Lower lobe of right lung (tissue), 2 donors: ENCODE measurements around the gene EPGN. TPM values are rescaled to one million over a fixed set of nuclear protein-coding genes. Genes with fewer than 3 reads are reported as not detected.
A peak's percentile ranks its signal among the peaks of the same experiment; 100 is the strongest.

Experiments used
- ATAC-seq, 2 donors: fragments of 200-7000 bp; cut with Tn5 transposase; one replicate each; pipeline ENCODE4 v1.9.1; 2020 to 2022; ENCODE audit warnings: mild to moderate bottlenecking in 2 of 2, moderate library complexity in 2 of 2
- DNase-seq: peaks from one replicate; pipeline ENCODE4 v3.0.0-alpha.2; 2020
- H3K27ac ChIP-seq: fragments of 200-600 bp; one replicate; pipeline ENCODE4 v1.8.0; 2022
- H3K27me3 ChIP-seq: fragments of 200-600 bp; one replicate; pipeline ENCODE4 v1.8.0; 2022; ENCODE audit warnings: low read depth
- H3K36me3 ChIP-seq: fragments of 200-600 bp; one replicate; pipeline ENCODE4 v1.8.0; 2022; ENCODE audit warnings: mild to moderate bottlenecking
- H3K4me1 ChIP-seq: fragments of 200-600 bp; one replicate; pipeline ENCODE4 v1.8.0; 2022
- H3K4me3 ChIP-seq: fragments of 200-600 bp; one replicate; pipeline ENCODE4 v1.8.0; 2022; ENCODE audit warnings: mild to moderate bottlenecking
- H3K9me3 ChIP-seq: fragments of 200-600 bp; one replicate; pipeline ENCODE4 v1.8.0; 2022
- intact Hi-C: fragments of 100-400 bp; cut with DNase I; formaldehyde crosslinking; loops from one replicate; pipeline ENCODE4 v1.11.0; 2022
- total RNA-seq: library from RNA; stranded (reverse); fragmentation: NEBNext Ultra II Directional; extraction: Animal tissue kit (Norgen Biotek cat#: 25700); gene quantifications from one replicate; pipeline ENCODE4 v1.2.1, GENCODE V29; 2021
- TF ChIP-seq, protein P1 (sequence below): fragments of 200-600 bp; IDR thresholded peaks from one replicate; pipeline ENCODE4 v1.8.0; 2022; ENCODE audit warnings: antibody characterized with exemption, mild to moderate bottlenecking
- donor health status: DM: no; HTN: yes; CAD: no; lungs with severe emphysema.

Gene EPGN
- total RNA-seq, 1 donor from 2014 or later = 2.5 TPM

DNA sequence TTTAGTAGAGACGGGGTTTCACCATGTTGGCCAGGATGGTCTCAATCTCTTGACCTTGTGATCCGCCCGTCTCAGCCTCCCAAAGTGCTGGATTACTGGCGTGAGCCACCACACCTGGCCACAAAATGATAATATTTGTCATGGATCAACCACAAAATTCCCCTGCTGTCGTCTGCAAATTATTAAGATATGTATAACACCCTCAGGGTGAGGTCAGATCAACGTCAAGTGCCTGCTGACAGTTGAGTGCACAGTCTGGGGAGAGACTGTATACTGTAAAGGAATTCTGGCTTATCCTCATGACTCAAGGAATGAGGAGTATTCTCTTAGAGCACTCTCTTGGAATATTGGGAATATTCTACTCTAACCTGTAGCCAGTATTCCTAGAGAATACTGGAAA lies 11.2 kb downstream of the EPGN start:
- Histone ChIP-seq H3K36me3 (no peaks in the 10 kb centered on the region), H3K27ac (no peak overlapping the region), H3K9me3 (no peaks in the 10 kb centered on the region), H3K4me1 (peaks cover 4% of the 10 kb centered on the region), H3K4me3 (no peak overlapping the region), H3K27me3 (no peaks in the 10 kb centered on the region)
- TF ChIP-seq, protein P1, sequence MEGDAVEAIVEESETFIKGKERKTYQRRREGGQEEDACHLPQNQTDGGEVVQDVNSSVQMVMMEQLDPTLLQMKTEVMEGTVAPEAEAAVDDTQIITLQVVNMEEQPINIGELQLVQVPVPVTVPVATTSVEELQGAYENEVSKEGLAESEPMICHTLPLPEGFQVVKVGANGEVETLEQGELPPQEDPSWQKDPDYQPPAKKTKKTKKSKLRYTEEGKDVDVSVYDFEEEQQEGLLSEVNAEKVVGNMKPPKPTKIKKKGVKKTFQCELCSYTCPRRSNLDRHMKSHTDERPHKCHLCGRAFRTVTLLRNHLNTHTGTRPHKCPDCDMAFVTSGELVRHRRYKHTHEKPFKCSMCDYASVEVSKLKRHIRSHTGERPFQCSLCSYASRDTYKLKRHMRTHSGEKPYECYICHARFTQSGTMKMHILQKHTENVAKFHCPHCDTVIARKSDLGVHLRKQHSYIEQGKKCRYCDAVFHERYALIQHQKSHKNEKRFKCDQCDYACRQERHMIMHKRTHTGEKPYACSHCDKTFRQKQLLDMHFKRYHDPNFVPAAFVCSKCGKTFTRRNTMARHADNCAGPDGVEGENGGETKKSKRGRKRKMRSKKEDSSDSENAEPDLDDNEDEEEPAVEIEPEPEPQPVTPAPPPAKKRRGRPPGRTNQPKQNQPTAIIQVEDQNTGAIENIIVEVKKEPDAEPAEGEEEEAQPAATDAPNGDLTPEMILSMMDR = no peak
- ATAC-seq = no peak
- no peak for DNase-seq
- intact Hi-C loops = no loop called here

DNA sequence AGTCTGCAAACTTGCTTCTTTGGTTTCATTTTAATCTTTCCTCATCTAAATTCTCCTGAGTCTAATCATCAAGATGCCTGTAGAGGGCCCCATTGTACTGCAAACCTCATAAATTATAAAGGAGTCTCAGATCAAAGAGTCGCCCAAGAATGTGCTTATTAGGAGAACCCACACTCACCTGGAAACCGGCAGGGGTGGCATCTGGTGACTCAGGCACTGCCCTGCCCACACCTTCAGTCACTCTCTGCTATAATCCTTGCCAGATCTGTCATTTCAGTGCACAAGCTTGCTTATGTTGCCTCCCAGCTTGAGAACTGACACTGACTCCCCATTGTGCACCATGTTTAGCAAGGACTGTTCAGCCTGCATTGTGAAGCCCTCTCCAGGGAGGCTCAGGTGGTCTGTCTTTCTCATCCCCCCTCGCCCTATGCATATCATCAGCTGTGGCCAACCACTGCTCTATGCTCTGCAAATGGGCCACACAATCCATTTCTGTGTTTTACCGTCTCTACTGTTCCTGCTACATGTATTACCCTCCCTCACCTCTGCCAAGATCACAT lies 12.4 kb downstream of the EPGN start:
- peak; percentile 57 for DNase-seq
- Histone ChIP-seq H3K4me3 (no peak overlapping the region), H3K9me3 (no peaks in the 10 kb centered on the region), H3K27ac (no peak overlapping the region), H3K27me3 (no peaks in the 10 kb centered on the region), H3K4me1 (peaks cover 4% of the 10 kb centered on the region), H3K36me3 (no peaks in the 10 kb centered on the region)
- peak; percentile 92 to 96 for ATAC-seq
- TF ChIP-seq, protein P1 = peak; percentile 47
- intact Hi-C loops = no loop called here

DNA sequence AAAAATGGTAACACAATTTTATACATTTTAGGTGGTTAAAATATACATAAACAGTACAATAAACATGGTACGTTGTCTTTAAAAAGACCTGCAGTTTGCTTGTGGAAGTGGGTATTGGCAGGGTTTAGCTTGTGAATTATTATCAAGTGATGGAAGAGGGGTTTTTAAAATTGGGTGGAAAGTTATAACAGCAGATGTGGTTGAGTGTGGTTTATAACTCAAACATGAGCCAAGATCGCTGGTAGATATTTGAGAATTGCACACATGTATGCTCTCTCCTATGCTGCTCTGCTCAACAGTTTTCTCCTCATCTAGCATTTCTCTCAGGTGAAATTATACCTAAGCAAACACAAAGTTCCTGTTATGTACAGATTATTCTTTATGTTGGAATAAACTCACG lies 14.0 kb downstream of the EPGN start:
- Histone ChIP-seq H3K4me3 (no peak overlapping the region), H3K9me3 (no peaks in the 10 kb centered on the region), H3K27ac (no peak overlapping the region), H3K4me1 (peaks cover 4% of the 10 kb centered on the region), H3K27me3 (no peaks in the 10 kb centered on the region), H3K36me3 (no peaks in the 10 kb centered on the region)
- ATAC-seq (no peak), DNase-seq (no peak)
- TF ChIP-seq, protein P1 = no peak
- intact Hi-C loops = no loop called here

DNA sequence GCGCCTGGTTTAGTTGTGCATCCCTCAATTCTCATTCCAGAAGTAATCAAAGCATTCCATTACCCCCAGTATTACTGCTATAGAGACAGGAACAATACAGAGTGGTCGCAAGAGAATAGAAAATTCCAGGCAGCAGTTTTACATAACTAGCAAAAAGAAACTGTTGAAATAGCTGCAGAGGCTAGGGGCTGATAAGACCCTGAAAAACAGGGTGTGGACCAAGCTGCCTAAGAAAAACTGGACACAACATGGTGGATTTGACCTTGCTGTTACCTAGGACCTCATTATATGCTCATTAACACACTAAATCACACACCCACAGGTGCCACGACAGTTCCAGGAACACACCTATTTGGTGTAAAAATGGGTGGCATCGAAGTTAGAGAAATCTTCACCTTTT lies 15.4 kb downstream of the EPGN start:
- intact Hi-C loops = no loop called here

DNA sequence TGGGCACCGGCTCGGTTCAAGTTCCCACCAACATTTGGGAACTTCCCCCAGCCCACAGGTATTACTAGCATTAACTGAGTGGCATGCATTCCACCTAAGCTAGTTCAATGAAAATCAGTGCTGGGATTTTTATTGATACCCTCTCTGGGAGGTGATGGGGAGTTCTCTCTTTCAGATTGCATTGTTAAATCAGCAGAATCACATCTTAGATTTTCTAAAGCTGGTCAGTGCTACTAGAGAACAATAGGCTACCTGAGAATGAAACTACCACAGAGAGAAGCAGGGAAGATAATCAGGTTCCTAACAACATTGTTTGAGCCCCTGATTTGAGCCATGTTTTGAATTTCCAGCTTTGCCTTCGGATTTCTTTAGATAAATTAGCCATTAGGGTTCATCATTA lies 16.0 kb downstream of the EPGN start:
- DNase-seq (no peak), ATAC-seq (no peak)
- Histone ChIP-seq H3K36me3 (no peaks in the 10 kb centered on the region), H3K9me3 (no peaks in the 10 kb centered on the region), H3K4me3 (no peak overlapping the region), H3K27ac (no peak overlapping the region), H3K27me3 (no peaks in the 10 kb centered on the region), H3K4me1 (peaks cover 4% of the 10 kb centered on the region)
- TF ChIP-seq, protein P1 = no peak
- intact Hi-C loops = no loop called here

More for the DNA sequence above, 15.4 kb downstream of the EPGN start:
- DNase-seq = no peak
- ATAC-seq = no peak
- Histone ChIP-seq H3K27ac (no peak overlapping the region), H3K4me3 (no peak overlapping the region), H3K36me3 (no peaks in the 10 kb centered on the region), H3K27me3 (no peaks in the 10 kb centered on the region), H3K9me3 (no peaks in the 10 kb centered on the region), H3K4me1 (peaks cover 4% of the 10 kb centered on the region)
- TF ChIP-seq, protein P1 = no peak
